ENCODE data around the gene SNX32. TPM values are rescaled to one million over a fixed set of nuclear protein-coding genes. Genes with fewer than 3 reads are reported as not detected.
A peak's percentile ranks its signal among the peaks of the same experiment; 100 is the strongest.

Gene SNX32
- total RNA-seq, 4 donors from 2014 or later: 0.76 to 1.1 TPM; not detected in 2

DNA sequence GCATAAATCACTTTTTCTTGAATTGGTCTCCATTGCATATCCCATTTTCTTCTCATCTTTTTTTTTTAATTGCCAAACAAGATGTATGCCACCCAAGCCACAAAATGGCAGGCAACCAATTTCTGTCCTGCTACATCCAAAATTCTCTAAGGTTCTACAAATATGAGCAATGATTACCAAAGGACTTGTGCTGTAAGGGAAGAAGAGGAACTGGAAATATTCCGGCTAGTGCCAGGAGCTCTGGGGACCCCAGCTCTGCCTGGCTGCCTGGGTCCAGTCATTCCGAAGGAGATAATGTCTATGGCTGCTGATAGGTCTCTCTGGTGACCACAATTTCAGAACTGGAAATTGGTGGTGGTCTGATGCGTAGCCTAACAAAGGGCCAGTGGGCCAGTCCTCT is 17.1 kb upstream of the SNX32 start:
- WGBS: 97% methylated on average over 3 of the region's 3 CpGs

DNA sequence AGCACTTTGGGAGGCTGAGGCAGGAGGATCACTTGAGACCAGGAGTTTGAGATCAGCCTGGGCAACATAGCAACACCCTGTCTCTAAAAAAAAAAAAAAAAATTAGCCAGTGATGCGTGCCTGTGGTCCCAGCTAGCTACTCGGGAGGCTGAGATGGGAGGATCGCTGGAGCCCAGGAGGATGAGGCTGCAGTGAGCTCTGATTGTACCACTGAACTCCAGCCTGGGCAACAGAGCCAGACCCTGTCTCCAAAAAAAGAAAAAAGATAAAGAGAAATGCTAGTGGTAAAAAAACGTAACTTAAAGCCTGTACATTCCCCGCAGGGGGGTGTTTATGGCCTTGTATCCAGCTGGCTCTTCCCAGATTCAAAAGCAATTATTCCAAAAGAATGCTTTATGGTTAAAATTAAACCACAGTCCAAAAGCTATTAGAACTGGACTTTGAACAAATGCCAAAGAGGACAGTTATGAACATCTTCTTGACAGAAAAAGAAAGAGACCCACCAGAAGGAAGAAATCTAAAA is 16.4 kb upstream of the SNX32 start:
- Histone ChIP-seq H3K27ac (peak overlapping the region; percentile 74), H3K27me3 (no peaks in the 10 kb centered on the region), H3K4me3 (peak overlapping the region; percentile 73), H3K9me3 (no peaks in the 10 kb centered on the region), H3K36me3 (no peaks in the 10 kb centered on the region), H3K4me1 (peaks cover 31% of the 10 kb centered on the region)
- 60% methylated on average over 5 of the region's 5 CpGs for whole genome bisulfite sequencing
- TF ChIP-seq, protein P1, sequence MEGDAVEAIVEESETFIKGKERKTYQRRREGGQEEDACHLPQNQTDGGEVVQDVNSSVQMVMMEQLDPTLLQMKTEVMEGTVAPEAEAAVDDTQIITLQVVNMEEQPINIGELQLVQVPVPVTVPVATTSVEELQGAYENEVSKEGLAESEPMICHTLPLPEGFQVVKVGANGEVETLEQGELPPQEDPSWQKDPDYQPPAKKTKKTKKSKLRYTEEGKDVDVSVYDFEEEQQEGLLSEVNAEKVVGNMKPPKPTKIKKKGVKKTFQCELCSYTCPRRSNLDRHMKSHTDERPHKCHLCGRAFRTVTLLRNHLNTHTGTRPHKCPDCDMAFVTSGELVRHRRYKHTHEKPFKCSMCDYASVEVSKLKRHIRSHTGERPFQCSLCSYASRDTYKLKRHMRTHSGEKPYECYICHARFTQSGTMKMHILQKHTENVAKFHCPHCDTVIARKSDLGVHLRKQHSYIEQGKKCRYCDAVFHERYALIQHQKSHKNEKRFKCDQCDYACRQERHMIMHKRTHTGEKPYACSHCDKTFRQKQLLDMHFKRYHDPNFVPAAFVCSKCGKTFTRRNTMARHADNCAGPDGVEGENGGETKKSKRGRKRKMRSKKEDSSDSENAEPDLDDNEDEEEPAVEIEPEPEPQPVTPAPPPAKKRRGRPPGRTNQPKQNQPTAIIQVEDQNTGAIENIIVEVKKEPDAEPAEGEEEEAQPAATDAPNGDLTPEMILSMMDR (IDR thresholded peaks at IDR 0.05): no peak
- TF ChIP-seq POLR2A (IDR thresholded peaks at IDR 0.05) (no peak), POLR2AphosphoS5 (IDR thresholded peaks at IDR 0.05) (no peak), EP300 (IDR thresholded peaks at IDR 0.05) (no peak)
- DNase-seq (ENCODE audit: low spot score in 2 of 2): no peak

More for the DNA sequence above, 17.1 kb upstream of the SNX32 start:
- no peak overlapping the region for H3K4me3 ChIP-seq
- DNase-seq (ENCODE audit: low spot score in 2 of 2): no peak
- no peaks in the 10 kb centered on the region for H3K36me3 ChIP-seq
- no peaks in the 10 kb centered on the region for H3K27me3 ChIP-seq
- no peak overlapping the region for H3K27ac ChIP-seq
- peaks cover 31% of the 10 kb centered on the region for H3K4me1 ChIP-seq
- TF ChIP-seq EP300 (IDR thresholded peaks at IDR 0.05) (no peak), POLR2A (IDR thresholded peaks at IDR 0.05) (no peak), POLR2AphosphoS5 (IDR thresholded peaks at IDR 0.05) (no peak)
- TF ChIP-seq, protein P1 (IDR thresholded peaks at IDR 0.05): no peak
- H3K9me3 ChIP-seq: no peaks in the 10 kb centered on the region

DNA sequence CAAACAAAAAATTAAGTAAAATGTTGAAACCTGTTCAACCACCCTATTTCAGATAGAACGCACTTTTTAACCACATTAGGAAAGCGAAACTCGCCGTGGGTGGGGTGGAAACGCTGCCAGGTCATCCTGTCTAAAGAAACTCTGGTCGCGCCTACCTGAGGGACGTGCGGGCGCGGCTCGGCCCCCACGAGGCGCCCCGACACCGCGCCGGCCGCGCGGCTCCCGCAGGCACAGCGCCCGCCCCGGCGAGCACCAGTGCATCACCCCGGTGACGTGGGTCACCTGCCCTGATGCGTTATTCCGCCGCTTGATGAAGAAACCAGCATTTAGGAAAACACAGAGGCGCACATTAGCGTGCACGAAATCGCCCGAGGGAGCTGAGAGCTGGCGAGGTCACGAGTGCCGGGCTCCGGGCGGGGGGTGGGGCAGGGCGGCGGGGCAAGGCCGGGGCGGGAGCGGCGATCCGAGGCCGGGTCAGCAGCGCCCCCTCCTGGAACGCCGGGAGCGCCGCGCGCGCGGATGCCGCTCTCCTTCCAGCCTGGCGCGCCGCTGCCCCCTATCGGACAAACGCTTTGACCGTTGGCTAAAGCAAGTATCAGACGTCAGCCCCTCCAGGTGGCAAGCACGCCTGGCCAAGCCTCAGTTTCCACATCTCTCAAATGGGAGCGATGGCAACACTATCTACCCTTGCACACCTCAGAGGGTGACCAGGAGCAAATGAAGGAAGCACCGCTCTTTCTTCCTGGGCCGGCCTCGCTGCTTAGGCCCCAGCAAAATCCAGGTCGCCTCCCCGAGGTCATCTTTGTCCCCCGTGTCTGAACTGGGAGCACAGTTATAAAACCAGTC is 15.7 kb upstream of the SNX32 start:
- Histone ChIP-seq H3K9me3 (no peaks in the 10 kb centered on the region), H3K27me3 (no peaks in the 10 kb centered on the region), H3K4me3 (peak overlapping the region; percentile 73), H3K36me3 (no peaks in the 10 kb centered on the region), H3K27ac (peak overlapping the region; percentile 74), H3K4me1 (peaks cover 31% of the 10 kb centered on the region)
- no peak for TF ChIP-seq EP300 (IDR thresholded peaks at IDR 0.05)
- TF ChIP-seq, protein P1 (IDR thresholded peaks at IDR 0.05): peak; percentile 89 to 100
- peak in 1 of 2 donors; percentile 26 for TF ChIP-seq POLR2A (IDR thresholded peaks at IDR 0.05)
- TF ChIP-seq POLR2AphosphoS5 (IDR thresholded peaks at IDR 0.05): peak in 2 of 3 donors; percentile 45 to 66
- 10% methylated on average over 38 of the region's 74 CpGs for WGBS
- DNase-seq (ENCODE audit: low spot score in 2 of 2): peak; percentile 96 to 97

DNA sequence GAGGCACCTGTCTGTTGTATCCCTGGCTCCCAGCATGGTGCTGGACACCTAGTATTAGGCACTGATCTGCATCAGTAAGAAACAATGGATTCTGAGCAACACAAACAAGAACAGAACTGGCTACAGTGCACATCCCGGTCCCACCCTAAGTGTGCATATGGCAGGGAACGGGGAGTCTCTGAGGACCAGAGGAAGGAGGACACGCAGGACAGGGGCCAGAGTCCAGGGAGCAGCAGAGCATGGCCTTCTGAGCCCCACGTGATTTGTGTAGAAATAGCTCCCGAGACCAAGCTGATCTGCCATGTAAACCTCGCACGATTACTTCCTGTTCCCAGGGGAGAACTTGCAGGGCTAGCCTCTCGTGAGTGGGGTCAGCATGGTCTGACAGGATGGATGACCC is 12.7 kb upstream of the SNX32 start:
- TF ChIP-seq POLR2AphosphoS5 (IDR thresholded peaks at IDR 0.05): no peak
- TF ChIP-seq, protein P1 (IDR thresholded peaks at IDR 0.05): no peak
- TF ChIP-seq EP300 (IDR thresholded peaks at IDR 0.05): no peak
- no peak for TF ChIP-seq POLR2A (IDR thresholded peaks at IDR 0.05)
- Histone ChIP-seq H3K4me1 (peaks cover 12% of the 10 kb centered on the region), H3K27me3 (no peaks in the 10 kb centered on the region), H3K9me3 (no peaks in the 10 kb centered on the region), H3K4me3 (no peak overlapping the region), H3K36me3 (no peaks in the 10 kb centered on the region), H3K27ac (no peak overlapping the region)
- no peak for DNase-seq (ENCODE audit: low spot score in 2 of 2)
- 85% methylated on average over 7 of the region's 8 CpGs for WGBS

DNA sequence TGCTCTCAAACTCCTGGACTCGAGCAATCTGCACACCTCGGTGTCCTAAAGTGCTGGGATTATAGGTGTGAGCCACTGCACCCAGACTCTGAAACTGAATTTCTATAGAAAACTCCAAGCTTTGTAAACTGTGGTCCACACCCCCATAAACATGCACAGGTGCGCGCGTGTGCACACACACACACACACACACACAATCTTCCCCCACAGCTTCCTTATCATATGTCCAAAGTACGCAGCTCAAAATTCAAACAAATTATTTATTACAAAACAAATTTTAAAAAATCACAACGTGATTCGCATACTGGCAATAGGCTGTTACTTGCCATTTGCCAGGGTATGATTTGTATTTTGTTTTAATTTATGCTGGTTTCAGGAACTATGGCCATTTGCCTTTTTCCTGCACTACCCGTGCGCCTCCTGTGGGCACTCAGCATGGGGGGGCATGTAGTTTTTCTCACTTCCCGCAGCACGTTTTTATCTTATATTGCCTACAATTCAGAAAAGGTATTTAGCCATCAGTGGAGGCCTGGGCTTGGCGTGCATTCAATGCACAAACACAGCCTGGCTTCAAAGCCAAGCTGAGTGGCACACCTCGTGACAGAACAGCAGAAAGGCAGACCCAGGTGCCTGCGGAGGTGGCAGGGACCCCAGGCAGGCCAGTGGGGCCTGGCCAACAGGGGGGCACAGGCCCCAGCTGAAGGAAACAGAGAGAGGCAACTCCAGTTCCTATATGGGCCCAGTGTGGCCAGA is 10.8 kb upstream of the SNX32 start:
- Histone ChIP-seq H3K9me3 (no peaks in the 10 kb centered on the region), H3K4me1 (no peaks in the 10 kb centered on the region), H3K36me3 (no peaks in the 10 kb centered on the region), H3K27ac (no peak overlapping the region), H3K27me3 (no peaks in the 10 kb centered on the region), H3K4me3 (no peak overlapping the region)
- 79% methylated on average over 15 of the region's 15 CpGs for WGBS
- TF ChIP-seq POLR2AphosphoS5 (IDR thresholded peaks at IDR 0.05): no peak
- no peak for TF ChIP-seq POLR2A (IDR thresholded peaks at IDR 0.05)
- TF ChIP-seq EP300 (IDR thresholded peaks at IDR 0.05): no peak
- TF ChIP-seq, protein P1 (IDR thresholded peaks at IDR 0.05): no peak
- no peak for DNase-seq (ENCODE audit: low spot score in 2 of 2)
